WI38 (cell line): Measurements from ENCODE around the gene TCF12.
"Not testable (repeated sequence)": the region's sequence is repeated elsewhere in the genome, so short reads cannot be mapped to it uniquely, and the experiment has no call there.

Experiments used
- H3K4me3 ChIP-seq: 2 replicates; pipeline ENCODE4 v1.5.1; 2011; ENCODE audit warnings: low read depth, mild to moderate bottlenecking, control low read depth, low read length
- CTCF ChIP-seq: IDR thresholded peaks from 2 replicates; pipeline ENCODE4 v1.5.1; 2012; ENCODE audit warnings: low read depth, mild to moderate bottlenecking, control low read depth, low read length

Gene TCF12

GRCh38 chr15:57146506-57147201 is 228.2 kb downstream of the TCF12 start:
- peak; percentile 39; the same call in 1 of the 2 replicates for TF ChIP-seq CTCF
- H3K4me3 ChIP-seq: no peak overlapping the region

GRCh38 chr15:57147621-57148020 is 229.2 kb downstream of the TCF12 start:
- no peak for TF ChIP-seq CTCF

GRCh38 chr15:57148262-57148661 is 229.8 kb downstream of the TCF12 start:
- H3K4me3 ChIP-seq: no peak overlapping the region

More at GRCh38 chr15:57147621-57148020, 229.2 kb downstream of the TCF12 start:
- H3K4me3 ChIP-seq: no peak overlapping the region

GRCh38 chr15:57149196-57149595 is 230.8 kb downstream of the TCF12 start:
- no peak overlapping the region for H3K4me3 ChIP-seq
- TF ChIP-seq CTCF: no peak

More at GRCh38 chr15:57148262-57148661, 229.8 kb downstream of the TCF12 start:
- no peak for TF ChIP-seq CTCF

GRCh38 chr15:57150066-57150865 is 231.8 kb downstream of the TCF12 start:
- TF ChIP-seq CTCF: no peak

GRCh38 chr15:57150866-57151203 is 232.4 kb downstream of the TCF12 start:
- H3K4me3 ChIP-seq: not testable (repeated sequence)

More at GRCh38 chr15:57150066-57150865, 231.8 kb downstream of the TCF12 start:
- H3K4me3 ChIP-seq: no peak overlapping the region

- H3K4me3 ChIP-seq: no peak overlapping the region
- no peak for TF ChIP-seq CTCF
These were observed 233.7 kb downstream of the TCF12 start for GRCh38 chr15:57152133-57152532.
